ENCODE results near the gene ERAP2.
"Not testable (repeated sequence)": the region's sequence is repeated elsewhere in the genome, so short reads cannot be mapped to it uniquely, and the experiment has no call there.

The ERAP2 gene

DNA sequence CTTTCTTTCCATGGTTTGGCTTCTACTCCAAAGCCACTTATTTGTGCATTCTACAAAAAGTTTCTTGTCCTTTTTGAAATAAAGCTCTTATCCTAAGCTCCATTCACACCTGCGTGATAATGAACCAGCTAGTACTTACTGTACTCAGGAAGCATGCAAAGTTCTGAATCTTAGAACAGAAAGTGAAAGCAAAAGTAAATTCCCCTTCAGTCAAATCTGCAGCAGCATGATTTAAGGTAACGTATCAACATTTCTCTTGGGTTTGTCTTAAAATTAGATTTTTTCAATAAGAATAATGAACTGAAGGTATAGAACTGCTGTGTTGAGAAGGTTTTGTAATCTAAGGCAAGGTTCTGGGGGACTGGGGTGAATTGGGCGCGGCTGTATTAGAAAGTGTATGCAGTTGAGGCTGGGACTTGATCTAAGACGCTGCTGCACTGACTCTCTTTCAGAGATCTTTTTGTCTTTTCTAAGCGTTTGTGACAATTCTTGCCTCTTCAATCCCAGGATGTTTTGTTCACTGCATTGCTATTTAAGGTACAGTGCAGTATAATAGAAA, at the start of gene ERAP2:
Gene ERAP2, plus strand, starts transcription at position 209 of the 559 bp plus-strand sequence. CDS start 3,186 bp downstream, outside the sequence.
- DNase-seq (ENCODE audit: low spot score) = no peak

GRCh38 chr5:96829297-96829696, 47.0 kb upstream of the ERAP2 start:
- no peak for DNase-seq (ENCODE audit: low spot score)

- no peak for DNase-seq (ENCODE audit: low spot score)
Observed at GRCh38 chr5:96834016-96834415, 42.3 kb upstream of the ERAP2 start.

GRCh38 chr5:96835791-96836191, 40.5 kb upstream of the ERAP2 start:
- DNase-seq (ENCODE audit: low spot score) = no peak

DNA sequence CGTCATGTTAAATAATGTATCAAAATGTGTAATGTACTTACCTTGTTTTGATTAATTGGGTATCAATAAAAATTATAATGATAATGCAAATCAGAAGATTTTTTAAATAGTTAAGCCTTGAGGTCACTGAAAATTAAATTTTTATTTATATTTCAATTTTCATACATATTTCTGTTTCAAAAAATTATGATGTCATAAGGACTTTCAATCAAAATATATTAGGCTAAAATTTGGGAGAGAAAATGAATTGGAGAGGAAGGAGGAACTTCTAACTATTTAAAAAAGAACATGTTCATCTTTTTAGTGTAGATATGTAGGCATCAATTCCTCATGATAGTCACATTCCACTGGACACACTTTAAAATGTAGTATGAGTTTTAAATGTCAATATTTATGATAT, 39.5 kb upstream of the ERAP2 start:
- DNase-seq (ENCODE audit: low spot score) = no peak

GRCh38 chr5:96837303-96837702, 39.0 kb upstream of the ERAP2 start:
- DNase-seq (ENCODE audit: low spot score) = no peak

GRCh38 chr5:96838201-96839070, 37.9 kb upstream of the ERAP2 start:
- DNase-seq (ENCODE audit: low spot score) = no peak

- no peak for DNase-seq (ENCODE audit: low spot score)
Observed at GRCh38 chr5:96839071-96839592, 37.2 kb upstream of the ERAP2 start.

DNA sequence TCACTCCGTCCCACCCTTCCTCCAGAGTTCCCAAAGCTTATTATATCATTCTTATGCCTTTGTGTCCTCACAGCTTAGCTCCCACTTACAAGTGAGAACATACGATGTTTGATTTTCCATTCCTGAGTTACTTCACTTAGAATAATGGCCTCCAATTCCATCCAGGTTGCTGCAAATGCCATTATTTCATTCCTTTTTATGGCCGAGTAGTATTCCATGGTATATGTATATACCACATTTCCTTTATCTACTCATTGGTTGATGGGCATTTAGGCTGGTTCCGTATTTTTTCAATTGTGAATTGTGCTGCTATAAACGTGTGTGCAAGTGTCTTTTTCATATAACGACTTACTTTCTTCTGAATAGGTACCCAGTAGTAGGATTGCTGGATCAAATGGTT, 34.4 kb upstream of the ERAP2 start:
- not testable (repeated sequence) for DNase-seq (ENCODE audit: low spot score)

DNA sequence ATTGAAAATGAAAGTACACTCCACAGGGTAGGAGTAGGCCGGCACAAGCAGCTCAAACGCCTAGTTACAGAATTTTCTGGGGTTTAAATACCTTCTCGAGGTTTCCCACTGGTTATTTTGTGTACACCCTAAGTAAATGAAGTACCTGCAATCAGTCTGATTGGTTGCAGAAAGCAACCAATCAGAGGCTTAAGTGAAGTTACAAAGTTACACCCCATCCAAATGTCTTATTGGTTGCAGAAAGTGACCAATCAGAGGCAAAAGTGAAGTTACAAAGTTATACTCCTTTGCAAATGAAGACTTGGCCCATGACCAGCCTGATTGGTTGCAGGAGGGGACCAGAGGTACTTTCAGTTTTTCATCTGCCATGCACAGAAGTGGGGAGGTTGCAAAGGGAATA, 33.2 kb upstream of the ERAP2 start:
- no peak for DNase-seq (ENCODE audit: low spot score)

DNA sequence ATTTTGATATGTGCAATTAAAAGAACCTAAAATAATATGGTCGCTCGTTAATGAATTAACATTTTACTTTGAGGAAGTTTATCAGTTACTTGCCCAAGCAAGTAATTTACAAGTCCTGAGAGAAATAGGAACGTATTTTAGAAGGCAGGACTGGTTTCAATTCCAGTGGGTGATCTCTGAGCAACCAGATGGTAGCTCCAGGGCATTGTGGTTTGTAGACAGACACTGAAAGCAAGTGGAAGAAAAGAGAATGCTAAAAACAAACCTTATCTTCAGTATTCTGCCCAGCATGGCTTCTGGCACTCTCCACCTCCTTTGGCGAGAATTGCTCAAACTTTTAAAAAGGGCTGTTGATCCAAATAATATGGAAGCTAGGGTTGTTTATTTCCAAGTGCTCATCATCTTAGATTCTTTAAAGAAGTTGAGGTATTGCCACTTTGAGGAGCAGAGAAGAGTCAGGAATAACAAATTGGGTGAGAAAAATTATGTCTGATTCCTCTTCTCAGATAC, 31.8 kb upstream of the ERAP2 start:
- no peak for DNase-seq (ENCODE audit: low spot score)

- no peak for DNase-seq (ENCODE audit: low spot score)
Observed at GRCh38 chr5:96851312-96852062, 24.8 kb upstream of the ERAP2 start.

DNA sequence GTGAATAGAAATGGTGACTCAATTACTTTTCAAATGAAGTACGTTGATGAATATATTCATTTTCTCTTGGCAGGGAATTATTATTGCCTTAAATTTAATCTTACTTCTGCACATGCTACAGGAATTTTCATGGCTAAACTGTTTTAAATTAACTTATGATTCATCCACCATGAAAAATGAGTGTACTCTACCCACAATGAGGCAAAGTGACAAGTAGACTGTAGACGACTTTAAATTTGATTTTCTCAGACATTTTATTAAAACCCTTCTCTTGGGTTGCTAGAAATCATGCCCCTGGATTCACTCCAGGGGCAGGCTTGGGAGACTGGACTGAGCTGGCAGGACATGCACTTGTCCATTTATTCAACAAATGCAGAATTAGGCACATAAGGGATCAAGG, 23.5 kb upstream of the ERAP2 start:
- no peak for DNase-seq (ENCODE audit: low spot score)

- DNase-seq (ENCODE audit: low spot score) = no peak
Observed at GRCh38 chr5:96854067-96854466, 22.2 kb upstream of the ERAP2 start.

GRCh38 chr5:96855031-96855872, 21.0 kb upstream of the ERAP2 start:
- no peak for DNase-seq (ENCODE audit: low spot score)

- DNase-seq (ENCODE audit: low spot score) = no peak
Observed at GRCh38 chr5:96856371-96856770, 19.9 kb upstream of the ERAP2 start.

GRCh38 chr5:96857454-96857853, 18.8 kb upstream of the ERAP2 start:
- no peak for DNase-seq (ENCODE audit: low spot score)

- no peak for DNase-seq (ENCODE audit: low spot score)
Observed at GRCh38 chr5:96857924-96858323, 18.4 kb upstream of the ERAP2 start.

GRCh38 chr5:96859375-96859774, 16.9 kb upstream of the ERAP2 start:
- DNase-seq (ENCODE audit: low spot score) = no peak

DNA sequence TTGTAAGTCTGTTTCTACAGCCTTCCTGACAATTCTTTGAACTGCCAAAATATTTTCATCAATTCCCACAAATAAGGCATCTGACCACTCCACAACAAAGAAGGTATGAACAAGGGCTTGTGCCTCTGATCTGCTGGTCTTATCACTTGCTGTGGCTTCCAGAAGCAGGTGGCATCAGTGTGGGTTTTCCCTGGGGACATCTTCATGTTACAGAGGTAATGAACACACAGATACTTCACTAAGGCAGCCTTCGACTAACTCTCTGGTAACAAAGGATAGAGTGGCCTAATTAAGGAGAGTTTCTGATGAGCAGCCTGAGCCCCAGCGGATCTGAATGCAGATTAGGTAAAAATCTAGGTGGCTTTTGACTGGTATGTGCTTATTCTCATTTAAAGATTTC, 15.2 kb upstream of the ERAP2 start:
- DNase-seq (ENCODE audit: low spot score) = no peak

DNA sequence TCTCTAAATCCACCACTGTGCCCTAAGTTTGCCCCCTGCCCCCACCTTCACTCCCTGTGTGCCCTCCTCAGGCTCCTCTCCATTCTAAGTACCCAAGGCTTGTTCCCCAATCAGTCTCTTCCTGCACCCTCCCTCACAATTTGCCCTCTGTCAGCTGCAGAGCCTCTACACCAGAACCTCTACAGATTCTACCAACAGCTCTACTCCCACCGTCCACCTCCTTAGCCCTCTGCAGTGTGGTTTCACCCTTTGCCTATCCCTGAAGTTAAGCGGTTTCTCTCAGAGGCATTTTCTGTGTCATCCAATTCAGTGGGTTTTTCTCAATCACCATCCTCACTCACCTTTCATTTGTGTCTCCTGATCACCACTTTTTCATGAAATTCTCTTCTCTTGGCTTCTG, 13.2 kb upstream of the ERAP2 start:
- DNase-seq (ENCODE audit: low spot score) = no peak

All from iPS-NIHi11 (cell line).